K562 (cell line): ENCODE data around the gene ZNF408. TPM values are rescaled to one million over a fixed set of nuclear protein-coding genes. Genes with fewer than 3 reads are reported as not detected.
A peak's percentile ranks its signal among the peaks of the same experiment; 100 is the strongest.

Experiments
- ATAC-seq: fragments of 200-7000 bp; cut with Tn5 transposase; 3 replicates; pipeline ENCODE4 v1.9.1; 2020; ENCODE audit warnings: moderate library complexity
- BruUV-seq: library from RNA; stranded (reverse); fragments of 400-500 nt; replicated peaks from 2 replicates; lab custom pipeline; 2021; lab: Mats Ljungman, UMichigan
- CTCF ChIA-PET: fragments of 300-600 bp; formaldehyde crosslinking; extraction: SDS; loops from one replicate; lab custom pipeline; 2021; ENCODE audit warnings: low intra/inter-chr PET ratio; lab: Yijun Ruan, JAX
- POLR2A ChIA-PET: fragments of 300-600, 350-650 bp; sonication (Branson Sonifier 250); formaldehyde crosslinking; extraction: SDS; loops from one replicate; lab custom pipeline; 2021; ENCODE audit warnings: antibody characterized with exemption, inconsistent platforms; lab: Yijun Ruan, JAX
- DNase-seq, 4 experiments: peaks; one replicate each; pipeline versions ENCODE4 v3.0.0 to v3.0.0-alpha.2; 2011 to 2018; ENCODE audit warnings: low spot score in 3 of 4, mixed read lengths in 3 of 4; ENCODE audit errors: extremely low read depth in 1 of 4
- FAIRE-seq: peaks from 2 replicates; lab custom pipeline; 2011; peaks lifted over from hg19 to GRCh38; lab: Jason Lieb, UNC
- H2AFZ ChIP-seq: 2 replicates; pipeline ENCODE4 v1.6.0; 2011; ENCODE audit warnings: low read depth, low read length, control low read depth, inconsistent platforms
- H3K27ac ChIP-seq: fragments of 200-600 bp; 3 replicates; pipeline ENCODE4 v1.8.0; 2011; ENCODE audit warnings: low read depth, mild to moderate bottlenecking, control low read depth, inconsistent platforms, low read length, moderate library complexity, mixed read lengths; ENCODE audit errors: extremely low read depth
- H3K27me3 ChIP-seq, 2 experiments: fragments of 300-600 bp in 1 of 2; 2 replicates in 1 of 2; 3 replicates in 1 of 2; pipeline versions ENCODE4 v1.6.0 to v1.8.0; 2011; ENCODE audit warnings: inconsistent platforms in 2 of 2, low read length in 2 of 2, mild to moderate bottlenecking in 1 of 2, mixed read lengths in 1 of 2, moderate library complexity in 1 of 2; ENCODE audit not compliant: control insufficient read depth in 2 of 2, insufficient read depth in 2 of 2
- H3K36me3 ChIP-seq: fragments of 300-600 bp; 3 replicates; pipeline ENCODE4 v1.8.0; 2011; ENCODE audit warnings: mild to moderate bottlenecking, low read length, inconsistent platforms; ENCODE audit not compliant: control insufficient read depth, insufficient read depth
- H3K4me1 ChIP-seq, 2 experiments: fragments of 200-600 bp in 1 of 2; replicated peaks in 1 of 2; 2 replicates in 1 of 2; 3 replicates in 1 of 2; pipeline versions ENCODE4 v1.5.1 to v1.8.0; 2011; ENCODE audit warnings: inconsistent platforms in 2 of 2, low read length in 2 of 2, mild to moderate bottlenecking in 1 of 2, mixed read lengths in 1 of 2, moderate library complexity in 1 of 2; ENCODE audit not compliant: control insufficient read depth in 2 of 2, insufficient read depth in 2 of 2
- H3K4me2 ChIP-seq: 2 replicates; pipeline ENCODE4 v1.6.1; 2011; ENCODE audit warnings: low read length, control low read depth, inconsistent platforms, mixed read lengths; ENCODE audit not compliant: insufficient read depth
- H3K4me3 ChIP-seq: fragments of 200-600 bp; sonication (generic), shearing (Covaris generic); 2 replicates; pipeline ENCODE4 v1.5.1; 2016; ENCODE audit warnings: control low read depth, inconsistent platforms
- H3K79me2 ChIP-seq: fragments of 200-600 bp; 3 replicates; pipeline ENCODE4 v1.8.0; 2011; ENCODE audit warnings: low read length, inconsistent platforms; ENCODE audit not compliant: control insufficient read depth, insufficient read depth
- H3K9ac ChIP-seq, 2 experiments: 2 replicates each; pipeline versions ENCODE4 v1.6.0 to v1.6.1; 2011; ENCODE audit warnings: low read depth in 2 of 2, low read length in 2 of 2, control low read depth in 1 of 2, inconsistent platforms in 1 of 2, mild to moderate bottlenecking in 1 of 2, mixed read lengths in 1 of 2; ENCODE audit not compliant: insufficient read depth in 1 of 2
- H3K9me1 ChIP-seq: one replicate; pipeline ENCODE4 v1.6.0; 2011; ENCODE audit warnings: inconsistent platforms, mild to moderate bottlenecking, low read length, moderate library complexity; ENCODE audit not compliant: control insufficient read depth, insufficient read depth
- H3K9me3 ChIP-seq: replicated peaks from 2 replicates; pipeline ENCODE4 v1.5.1; 2011; ENCODE audit warnings: low read depth, low read length, inconsistent platforms; ENCODE audit not compliant: control insufficient read depth, insufficient read depth
- H4K20me1 ChIP-seq: replicated peaks from 2 replicates; pipeline ENCODE4 v1.6.1; 2011; ENCODE audit warnings: low read length, inconsistent platforms, mixed read lengths; ENCODE audit not compliant: control insufficient read depth, insufficient read depth
- ELF1 ChIP-seq: fragments of 200-800 bp; sonication (Bioruptor generic); IDR thresholded peaks from 2 replicates; pipeline ENCODE4 v1.6.1; 2016; ENCODE audit warnings: missing genetic modification characterization, missing compliant biosample characterization
- GATAD2A ChIP-seq: fragments of 450-650 bp; IDR thresholded peaks from 2 replicates; pipeline ENCODE4 v1.6.1; 2017
- HNRNPK ChIP-seq: fragments of 200-400 bp; formaldehyde crosslinking; IDR thresholded peaks from one replicate; pipeline ENCODE4 v1.6.1; 2018; ENCODE audit warnings: mild to moderate bottlenecking, low read depth, low read length; ENCODE audit not compliant: poor library complexity, severe bottlenecking
- JUND ChIP-seq, 2 experiments: IDR thresholded peaks; 2 replicates in 1 of 2; 3 replicates in 1 of 2; pipeline ENCODE4 v1.6.1; 2011; ENCODE audit warnings: borderline replicate concordance in 2 of 2, low read depth in 2 of 2, low read length in 2 of 2, improper control_type of control experiment in 1 of 2, missing biosample characterization in 1 of 2, missing genetic modification characterization in 1 of 2, missing genetic modification reagents in 1 of 2
- NKRF ChIP-seq: fragments of 450-650 bp; IDR thresholded peaks from 2 replicates; pipeline ENCODE4 v1.6.1; 2016; ENCODE audit warnings: borderline replicate concordance
- POLR2AphosphoS5 ChIP-seq: IDR thresholded peaks from 2 replicates; pipeline ENCODE4 v1.6.1; 2011; ENCODE audit warnings: mild to moderate bottlenecking, low read depth, low read length, moderate library complexity; ENCODE audit not compliant: control insufficient read depth, insufficient read depth
- PRPF4 ChIP-seq: fragments of 200-400 bp; formaldehyde crosslinking; IDR thresholded peaks from one replicate; pipeline ENCODE4 v1.6.1; 2017; ENCODE audit warnings: low read length, low read depth, mild to moderate bottlenecking; ENCODE audit not compliant: insufficient read depth, poor library complexity, severe bottlenecking
- PTBP1 ChIP-seq: fragments of 200-400 bp; formaldehyde crosslinking; IDR thresholded peaks from 2 replicates; pipeline ENCODE4 v1.6.1; 2017; ENCODE audit warnings: low read depth, low read length
- SNRNP70 ChIP-seq: fragments of 200-400 bp; formaldehyde crosslinking; optimal IDR thresholded peaks from 2 replicates; pipeline ENCODE3; 2017; ENCODE audit warnings: low read depth, low read length
- ZBTB17 ChIP-seq: fragments of 450-650 bp; formaldehyde crosslinking; IDR thresholded peaks from 2 replicates; pipeline ENCODE4 v1.4.0; 2020; ENCODE audit warnings: mild to moderate bottlenecking
- ZBTB2 ChIP-seq: fragments of 450-650 bp; IDR thresholded peaks from 2 replicates; pipeline ENCODE4 v1.6.1; 2016; ENCODE audit warnings: antibody characterized with exemption
- ZBTB33 ChIP-seq: sonication (generic); formaldehyde crosslinking; IDR thresholded peaks from 2 replicates; pipeline ENCODE4 v1.8.1; 2023; ENCODE audit warnings: mild to moderate bottlenecking, missing genetic modification reagents
- WGBS: fragments of 100-300 bp; shearing (Covaris generic); methylation state at CpG from one replicate; pipeline ENCODE4 v1.1.6; 2016; ENCODE audit warnings: low coverage, mixed read lengths; ENCODE audit not compliant: insufficient coverage; ENCODE audit errors: missing lambda C conversion rate; 5-methylcytosine and 5-hydroxymethylcytosine counted together
- in situ Hi-C: fragments of 300-500 bp; cut with MboI; formaldehyde crosslinking; loops from 4 replicates; pipeline ENCODE4 v1.15.0; 2018; ENCODE audit warnings: inconsistent platforms, mixed read lengths
- intact Hi-C: fragments of 100-400 bp; cut with micrococcal nuclease; formaldehyde crosslinking; loops from 2 replicates; pipeline ENCODE4 v1.14.2; 2022
- polyA plus RNA-seq, 8 experiments: library from polyadenylated mRNA; depleted of rRNA in 4 of 8; stranded (reverse) in 5 of 8; unstranded in 3 of 8; fragments of >200 nt; fragmentation: Nextera tagmentation in 2 of 8; fragmentation: Illumina TruSeq in 1 of 8; extraction: Ambion mirVana in 2 of 8; extraction: Trizol in 1 of 8; gene quantifications; 2 replicates each; pipeline versions ENCODE4 v1.2.1 to v1.2.3, GENCODE V29; 2011 to 2014; ENCODE audit warnings: inconsistent platforms in 1 of 8, missing spikeins in 1 of 8
- total RNA-seq, 7 experiments: library from RNA; depleted of rRNA in 6 of 7; stranded (reverse); fragments of >200 nt in 6 of 7; fragmentation: Illumina TruSeq in 2 of 7; extraction: Trizol in 2 of 7; gene quantifications; 2 replicates each; pipeline versions ENCODE4 v1.2.1 to v1.2.3, GENCODE V29; 2011 to 2021; ENCODE audit warnings: low replicate concordance in 1 of 7

The ZNF408 gene
- total and polyA plus RNA-seq, 9 of the 15 experiments (the other 6 are each of a cell fraction or from before 2014, with no cell fraction given): 0.15 to 18.4 (median 7.4) TPM

- TF ChIP-seq NKRF (no peak), GATAD2A (0 out of 2 replicates have a peak, but pooled peaks have one; percentile 28)
- TF ChIP-seq, all 486 proteins: peak for 29
Observed at GRCh38 chr11:46664612-46665011, 36.2 kb upstream of the ZNF408 start (continued).

- Histone ChIP-seq H3K79me2 (no peaks in the 10 kb centered on the region), H3K4me2 (no peak overlapping the region), H3K9me3 (no peaks in the 10 kb centered on the region), H3K27me3 (no peaks in the 10 kb centered on the region), H3K36me3 (peaks cover 66% of the 10 kb centered on the region), H3K9ac (no peak overlapping the region), H3K9me1 (peaks cover 4% of the 10 kb centered on the region), H3K4me1 (peaks cover 6 to 17% of the 10 kb centered on the region in 2 experiments; a peak in 3 of 5 replicates), H3K27ac (no peak overlapping the region; the same call in 2 of the 3 replicates), H4K20me1 (no peaks in the 10 kb centered on the region), H2AFZ (no peak overlapping the region), H3K4me3 (no peak overlapping the region)
- POLR2A ChIA-PET: interaction anchor here (1.4 to 1.5 kb wide), 2 partner anchors 9 to 10 kb away, joined by 3 read pairs; no protein-coding TSS in a partner anchor
- intact Hi-C loops (no loop called here), in situ Hi-C loops (no loop called here)
- 83% methylated on average over 1 of the region's 1 CpG for WGBS
- no peak for DNase-seq
- FAIRE-seq: no peak
- CTCF ChIA-PET: no interaction called here
- no peak for ATAC-seq
- no TSS peak for BruUV-seq
- TF ChIP-seq PRPF4: no peak
- no peak for TF ChIP-seq JUND (IDR thresholded peaks at IDR 0.05; ENCODE audit: borderline replicate concordance, low read depth, low read length)
- TF ChIP-seq JUND (tag; IDR thresholded peaks at IDR 0.05; ENCODE audit: borderline replicate concordance, low read depth, low read length): no peak
- TF ChIP-seq HNRNPK: no peak
- no peak for TF ChIP-seq SNRNP70
- TF ChIP-seq ELF1: no peak
- TF ChIP-seq PTBP1: no peak
- TF ChIP-seq ZBTB2: no peak
- TF ChIP-seq POLR2AphosphoS5: no peak
- no peak for TF ChIP-seq ZBTB33 (CRISPR knock-in tag)
- no peak for TF ChIP-seq ZBTB17
Observed at GRCh38 chr11:46665356-46665755, 35.5 kb upstream of the ZNF408 start.
